Stimulated activated CD4-positive, alpha-beta T cell treated with anti-CD3 and anti-CD28 coated beads, TNF-alpha, amount 100 ng/mL, for 4 hours (primary cell): ENCODE data around the gene SELENOS.
A peak's percentile ranks its signal among the peaks of the same experiment; 100 is the strongest.

Experiments used
- DNase-seq, 3 experiments: peaks; one replicate each; pipeline ENCODE4 v3.0.0-alpha.2; 2020; ENCODE audit warnings: low read depth in 3 of 3

Gene SELENOS

GRCh38 chr15:101277038-101277822 lies at the start of gene SELENOS:
Gene SELENOS (minus strand): TSS chr15:101277485. CDS start chr15:101277417, 68 bp downstream.
- peak; percentile 77 to 85 (median 79) for DNase-seq

GRCh38 chr15:101326462-101327146 lies 49.3 kb upstream of the SELENOS start:
- no peak for DNase-seq

DNA sequence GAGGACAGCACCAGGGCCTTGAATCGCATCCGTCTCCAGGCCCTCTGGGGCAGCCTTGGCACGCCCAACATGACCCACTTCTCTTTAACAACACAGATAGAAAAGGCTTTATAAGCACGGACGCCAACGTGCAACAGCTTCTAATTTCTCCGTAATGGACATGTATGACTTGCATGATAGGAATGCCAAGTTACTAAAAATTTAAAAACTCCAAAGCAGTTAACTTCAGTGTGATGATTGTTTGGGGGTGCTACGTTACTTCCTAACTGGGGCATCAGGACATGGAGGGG lies 48.7 kb upstream of the SELENOS start:
- DNase-seq: no peak

GRCh38 chr15:101325263-101326025 lies 48.2 kb upstream of the SELENOS start:
- no peak for DNase-seq

GRCh38 chr15:101324524-101325177 lies 47.4 kb upstream of the SELENOS start:
- DNase-seq: no peak

DNA sequence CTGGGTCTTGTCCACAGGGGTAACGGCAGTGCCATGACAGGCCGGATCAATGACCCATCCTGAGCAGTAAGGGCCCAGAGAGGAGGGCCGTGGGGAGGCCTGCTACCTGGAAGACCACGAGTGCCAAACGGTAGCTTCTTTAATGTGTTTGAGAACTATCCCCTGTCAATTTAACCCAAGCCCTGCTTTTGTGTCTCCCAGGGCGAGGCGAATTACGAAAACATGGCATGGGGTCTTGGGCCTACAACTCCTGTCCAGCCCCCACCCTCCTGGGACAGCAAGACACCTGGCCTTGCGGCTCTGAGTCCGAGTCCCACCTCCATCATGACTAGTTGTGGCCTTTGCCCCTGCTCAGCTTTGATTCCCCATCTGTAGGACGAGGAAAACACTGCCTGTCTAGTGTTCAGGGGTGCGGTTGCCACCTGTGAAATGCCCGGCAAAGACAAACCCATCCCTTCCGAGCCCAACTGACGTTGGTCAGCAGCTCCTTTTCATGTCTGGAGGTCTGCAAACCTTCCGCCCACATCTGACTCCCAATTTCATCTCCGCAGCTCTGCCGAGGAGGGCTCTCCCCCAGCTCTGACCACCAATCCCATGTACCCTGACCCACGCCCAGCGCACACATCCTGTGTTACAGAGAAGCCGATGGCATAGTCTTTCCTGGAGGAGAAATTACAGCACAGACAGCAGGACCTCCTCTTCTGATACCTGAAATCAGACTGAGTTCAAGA lies 46.7 kb upstream of the SELENOS start:
- no peak for DNase-seq

- no peak for DNase-seq
These were observed 45.7 kb upstream of the SELENOS start for GRCh38 chr15:101322854-101323477.

- DNase-seq: no peak
These were observed 44.9 kb upstream of the SELENOS start for GRCh38 chr15:101322016-101322695.

- peak in 1 of 3 experiments; percentile 7 for DNase-seq
These were observed 43.3 kb upstream of the SELENOS start for GRCh38 chr15:101320501-101321052.

- DNase-seq: no peak
These were observed 41.6 kb upstream of the SELENOS start for GRCh38 chr15:101318839-101319238.

DNA sequence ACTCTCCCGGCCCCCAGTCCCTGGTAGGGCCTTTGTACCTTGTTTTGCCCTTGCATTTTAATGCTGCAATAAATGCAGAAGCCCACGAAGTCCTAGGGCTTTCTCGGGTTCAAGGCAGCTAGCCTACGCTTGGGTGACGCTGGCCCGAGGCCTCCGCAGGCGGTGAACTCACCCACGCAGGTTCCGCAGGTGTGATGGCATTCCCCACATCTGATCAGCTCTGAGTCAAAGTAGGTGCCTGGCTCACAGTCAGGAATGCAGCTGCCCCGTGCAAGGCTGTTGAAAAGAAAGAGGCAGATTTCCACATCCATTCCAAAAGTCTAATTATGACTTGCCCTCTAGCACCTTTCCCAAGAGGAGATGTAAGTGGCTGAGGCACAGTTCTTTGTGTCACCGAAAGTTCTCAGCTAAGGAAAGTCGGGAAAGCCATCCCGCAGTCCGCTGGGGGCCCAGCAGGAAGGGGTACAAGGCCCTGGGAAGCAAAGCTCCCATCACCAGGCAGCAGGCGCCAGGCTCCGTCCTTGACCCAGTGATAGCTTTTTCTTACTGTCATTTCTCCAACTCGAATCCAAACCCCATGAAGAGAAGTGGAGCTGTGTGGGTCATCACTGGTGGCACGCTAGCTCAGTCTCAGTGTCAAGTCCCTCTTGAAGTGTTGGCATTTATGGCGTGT lies 41.0 kb upstream of the SELENOS start:
- no peak for DNase-seq

- DNase-seq: no peak
These were observed 40.1 kb upstream of the SELENOS start for GRCh38 chr15:101317336-101317872.

DNA sequence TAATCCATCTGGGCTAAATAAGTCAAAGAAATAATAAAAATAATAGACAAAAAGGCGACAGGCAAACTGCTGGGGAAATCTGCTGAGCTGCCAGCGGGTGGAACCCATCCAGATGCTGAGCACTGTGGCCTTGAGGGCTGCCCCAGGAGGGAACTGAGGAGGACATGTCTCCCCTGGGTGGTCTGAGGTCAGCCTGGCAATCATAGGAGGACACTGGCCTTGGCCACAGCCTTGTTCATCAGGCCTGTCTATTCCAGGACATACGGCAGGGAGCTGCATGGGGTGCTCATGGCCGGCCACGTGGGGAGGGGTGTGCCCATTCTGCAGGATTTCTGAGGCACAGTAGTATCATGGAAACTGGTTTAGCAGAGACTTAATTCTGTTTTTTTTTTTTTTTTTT lies 39.2 kb upstream of the SELENOS start:
- DNase-seq: no peak

- DNase-seq: no peak
These were observed 38.5 kb upstream of the SELENOS start for GRCh38 chr15:101315736-101316135.

DNA sequence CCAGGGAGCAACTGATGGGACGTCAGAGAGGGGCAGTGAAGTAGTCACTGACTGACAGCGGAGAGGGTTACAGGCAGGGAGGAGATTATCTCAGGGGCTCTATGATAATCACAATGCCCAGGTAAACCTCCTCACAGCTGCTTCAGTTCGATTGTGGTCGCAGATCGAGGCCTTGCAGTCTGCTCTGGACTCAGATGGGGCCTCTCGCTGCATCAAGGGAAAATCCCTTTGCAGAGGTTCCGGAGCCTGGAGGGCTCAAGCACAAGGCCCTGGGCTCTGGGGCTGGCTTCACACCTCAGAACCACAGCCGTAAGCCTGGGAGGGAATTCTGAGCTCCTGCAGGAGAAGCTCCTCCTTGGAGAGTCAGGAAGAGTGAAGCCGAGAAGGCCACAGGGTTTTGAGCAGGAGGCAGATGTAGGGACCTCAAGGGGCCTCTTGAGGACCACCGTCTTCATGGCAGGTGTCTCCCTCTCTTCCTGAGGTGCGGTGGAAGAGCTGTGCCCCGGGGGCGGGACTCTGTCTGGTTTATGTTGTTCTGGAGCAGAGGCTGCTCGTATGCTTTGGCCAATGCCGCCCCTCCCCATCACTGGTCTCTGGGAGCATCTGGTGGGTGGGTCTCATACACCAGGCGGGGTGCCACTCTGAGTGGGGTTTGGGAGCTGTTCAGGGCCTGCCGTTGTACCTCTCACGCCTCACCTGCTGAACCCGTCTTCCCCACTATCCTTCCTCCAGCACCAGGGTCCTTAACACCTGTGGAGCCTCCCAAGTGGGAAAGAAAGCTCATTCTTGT lies 37.2 kb upstream of the SELENOS start:
- DNase-seq: no peak

GRCh38 chr15:101313041-101313761 lies 35.9 kb upstream of the SELENOS start:
- DNase-seq: no peak

DNA sequence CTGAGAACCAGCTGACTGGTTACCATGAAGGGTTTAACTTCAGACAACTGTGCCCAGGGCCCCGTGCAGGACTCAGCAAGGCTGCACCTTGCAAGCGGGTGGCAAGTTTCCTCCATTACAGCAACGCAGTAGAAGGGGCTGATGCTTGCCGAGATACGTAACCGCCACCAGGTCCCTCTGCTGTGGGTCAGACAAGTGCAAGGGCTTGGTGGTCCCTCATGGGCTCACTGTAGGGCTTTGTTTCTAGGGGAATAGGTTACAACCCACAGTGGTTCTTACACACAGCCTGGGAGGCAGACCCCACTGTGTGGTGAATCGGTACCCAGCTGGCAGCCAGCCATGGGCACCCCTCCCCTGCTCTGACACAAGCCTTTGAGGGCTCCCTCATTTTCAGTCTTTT lies 33.2 kb upstream of the SELENOS start:
- DNase-seq: no peak

GRCh38 chr15:101310161-101310480 lies 32.8 kb upstream of the SELENOS start:
- DNase-seq: no peak
